ENCODE data around the gene HKDC1.
"Not testable (repeated sequence)": the region's sequence is repeated elsewhere in the genome, so short reads cannot be mapped to it uniquely, and the experiment has no call there.

HKDC1 gene

GRCh38 chr10:69220041-69220451 lies at the start of gene HKDC1:
Gene HKDC1 (plus strand): TSS chr10:69220332. CDS start chr10:69220436, 104 bp downstream.
- no peak for DNase-seq (ENCODE audit: low read depth, low spot score)

- DNase-seq (ENCODE audit: low read depth, low spot score) = no peak
Measured at GRCh38 chr10:69172241-69172982, 47.7 kb upstream of the HKDC1 start.

- DNase-seq (ENCODE audit: low read depth, low spot score) = not testable (repeated sequence)
Measured at GRCh38 chr10:69175326-69175725, 44.8 kb upstream of the HKDC1 start.

- no peak for DNase-seq (ENCODE audit: low read depth, low spot score)
Measured at GRCh38 chr10:69176823-69177222, 43.3 kb upstream of the HKDC1 start.

- DNase-seq (ENCODE audit: low read depth, low spot score) = no peak
Measured at GRCh38 chr10:69179089-69179742, 40.9 kb upstream of the HKDC1 start.

GRCh38 chr10:69179743-69180524 lies 40.2 kb upstream of the HKDC1 start, which contains the start of gene SUPV3L1:
Gene SUPV3L1 (plus strand): TSS chr10:69180234. CDS start chr10:69180292, 58 bp downstream.
- DNase-seq (ENCODE audit: low read depth, low spot score) = peak; percentile 92

- DNase-seq (ENCODE audit: low read depth, low spot score) = no peak
Measured at GRCh38 chr10:69180525-69181204, 39.5 kb upstream of the HKDC1 start.

GRCh38 chr10:69181433-69181832 lies 38.7 kb upstream of the HKDC1 start:
- DNase-seq (ENCODE audit: low read depth, low spot score) = no peak

- DNase-seq (ENCODE audit: low read depth, low spot score) = no peak
Measured at GRCh38 chr10:69182005-69182404, 38.1 kb upstream of the HKDC1 start.

- no peak for DNase-seq (ENCODE audit: low read depth, low spot score)
Measured at GRCh38 chr10:69186524-69186923, 33.6 kb upstream of the HKDC1 start.

GRCh38 chr10:69201045-69201444 lies 19.1 kb upstream of the HKDC1 start:
- no peak for DNase-seq (ENCODE audit: low read depth, low spot score)

- no peak for DNase-seq (ENCODE audit: low read depth, low spot score)
Measured at GRCh38 chr10:69202332-69202731, 17.8 kb upstream of the HKDC1 start.

GRCh38 chr10:69208761-69209160 lies 11.4 kb upstream of the HKDC1 start:
- DNase-seq (ENCODE audit: low read depth, low spot score) = no peak

- DNase-seq (ENCODE audit: low read depth, low spot score) = no peak
Measured at GRCh38 chr10:69209787-69210484, 10.2 kb upstream of the HKDC1 start.

- no peak for DNase-seq (ENCODE audit: low read depth, low spot score)
Measured at GRCh38 chr10:69211104-69211503, 9.0 kb upstream of the HKDC1 start.

- DNase-seq (ENCODE audit: low read depth, low spot score) = no peak
Measured at GRCh38 chr10:69211524-69211923, 8.6 kb upstream of the HKDC1 start.

- no peak for DNase-seq (ENCODE audit: low read depth, low spot score)
Measured at GRCh38 chr10:69213591-69214311, 6.4 kb upstream of the HKDC1 start.

GRCh38 chr10:69214666-69215131 lies 5.4 kb upstream of the HKDC1 start:
- no peak for DNase-seq (ENCODE audit: low read depth, low spot score)

GRCh38 chr10:69215405-69216171 lies 4.5 kb upstream of the HKDC1 start:
- DNase-seq (ENCODE audit: low read depth, low spot score) = no peak

Measured in smooth muscle cell of the brain vasculature (primary cell).